Thyroid gland (tissue), 4 donors: ENCODE measurements around the gene OR2T34.
"Not testable (repeated sequence)": the region's sequence is repeated elsewhere in the genome, so short reads cannot be mapped to it uniquely, and the experiment has no call there.

Source experiments
- CTCF ChIP-seq, 6 experiments: fragments of 200-600 bp in 3 of 6; fragments of 450-650 bp in 3 of 6; sonication (generic) in 3 of 6; IDR thresholded peaks; one replicate each; pipeline ENCODE4 v1.5.1; 2016 to 2019; ENCODE audit warnings: antibody characterized with exemption in 6 of 6, mild to moderate bottlenecking in 2 of 6, inconsistent platforms in 1 of 6, moderate library complexity in 1 of 6
- POLR2A ChIP-seq, 2 donors: fragments of 450-650 bp; IDR thresholded peaks; one replicate each; pipeline ENCODE4 v1.6.1; 2017; ENCODE audit warnings: antibody characterized with exemption in 2 of 2, mild to moderate bottlenecking in 2 of 2, moderate library complexity in 1 of 2

GRCh38 chr1:248562672-248563071 is 11.9 kb downstream of the OR2T34 start, which contains the start of gene OR2T29:
- not testable (repeated sequence) for TF ChIP-seq CTCF, POLR2A (IDR thresholded peaks at IDR 0.05)
